Lower lobe of right lung (tissue), 2 donors: Measurements from ENCODE around the gene MYH7. TPM values are rescaled to one million over a fixed set of nuclear protein-coding genes. Genes with fewer than 3 reads are reported as not detected.
"Not testable (repeated sequence)": the region's sequence is repeated elsewhere in the genome, so short reads cannot be mapped to it uniquely, and the experiment has no call there.

Experiments
- ATAC-seq, 2 donors: fragments of 200-7000 bp; cut with Tn5 transposase; one replicate each; pipeline ENCODE4 v1.9.1; 2020 to 2022; ENCODE audit warnings: mild to moderate bottlenecking in 2 of 2, moderate library complexity in 2 of 2
- DNase-seq: peaks from one replicate; pipeline ENCODE4 v3.0.0-alpha.2; 2020
- H3K27ac ChIP-seq: fragments of 200-600 bp; one replicate; pipeline ENCODE4 v1.8.0; 2022
- H3K27me3 ChIP-seq: fragments of 200-600 bp; one replicate; pipeline ENCODE4 v1.8.0; 2022; ENCODE audit warnings: low read depth
- H3K36me3 ChIP-seq: fragments of 200-600 bp; one replicate; pipeline ENCODE4 v1.8.0; 2022; ENCODE audit warnings: mild to moderate bottlenecking
- H3K4me1 ChIP-seq: fragments of 200-600 bp; one replicate; pipeline ENCODE4 v1.8.0; 2022
- H3K4me3 ChIP-seq: fragments of 200-600 bp; one replicate; pipeline ENCODE4 v1.8.0; 2022; ENCODE audit warnings: mild to moderate bottlenecking
- H3K9me3 ChIP-seq: fragments of 200-600 bp; one replicate; pipeline ENCODE4 v1.8.0; 2022
- intact Hi-C: fragments of 100-400 bp; cut with DNase I; formaldehyde crosslinking; loops from one replicate; pipeline ENCODE4 v1.11.0; 2022
- total RNA-seq: library from RNA; stranded (reverse); fragmentation: NEBNext Ultra II Directional; extraction: Animal tissue kit (Norgen Biotek cat#: 25700); gene quantifications from one replicate; pipeline ENCODE4 v1.2.1, GENCODE V29; 2021
- TF ChIP-seq, protein P1 (sequence below): fragments of 200-600 bp; IDR thresholded peaks from one replicate; pipeline ENCODE4 v1.8.0; 2022; ENCODE audit warnings: antibody characterized with exemption, mild to moderate bottlenecking
- donor health status: DM: no; HTN: yes; CAD: no; lungs with severe emphysema.

Gene MYH7
- total RNA-seq, 1 donor from 2014 or later = 0.09 TPM

DNA sequence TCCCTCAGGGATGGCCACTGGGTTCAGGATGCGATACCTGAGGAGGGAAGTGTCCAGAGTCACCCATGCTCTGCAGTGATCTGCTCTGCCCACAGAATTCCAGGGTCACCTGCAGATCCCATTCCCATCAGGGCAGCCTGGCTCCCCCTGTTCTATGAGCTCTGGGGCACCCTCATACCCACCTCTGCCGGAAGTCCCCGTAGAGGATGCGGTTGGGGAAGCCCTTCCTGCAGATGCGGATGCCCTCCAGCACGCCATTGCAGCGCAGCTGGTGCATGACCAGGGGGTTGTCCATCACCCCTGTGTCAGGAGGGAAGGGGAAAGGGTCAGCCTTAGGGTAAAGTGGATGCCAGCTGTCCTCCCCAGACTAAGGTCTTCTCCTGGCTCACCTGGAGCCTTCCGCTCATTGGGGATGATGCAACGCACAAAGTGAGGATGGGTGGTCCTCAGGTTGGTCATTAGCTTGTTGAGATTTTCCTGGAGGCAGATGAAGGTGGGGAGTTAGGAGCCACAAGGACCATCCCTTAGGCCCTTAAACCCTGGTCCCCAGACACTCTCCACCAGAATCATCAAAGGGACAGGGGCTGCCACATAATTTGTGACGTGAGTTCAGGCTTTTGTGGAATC, 38.6 kb downstream of the MYH7 start:
- Histone ChIP-seq H3K27ac (no peak overlapping the region), H3K36me3 (no peaks in the 10 kb centered on the region), H3K9me3 (no peaks in the 10 kb centered on the region), H3K27me3 (no peaks in the 10 kb centered on the region), H3K4me3 (no peak overlapping the region), H3K4me1 (no peaks in the 10 kb centered on the region)
- intact Hi-C loops = no loop called here
- DNase-seq (no peak), ATAC-seq (no peak)
- TF ChIP-seq, protein P1, sequence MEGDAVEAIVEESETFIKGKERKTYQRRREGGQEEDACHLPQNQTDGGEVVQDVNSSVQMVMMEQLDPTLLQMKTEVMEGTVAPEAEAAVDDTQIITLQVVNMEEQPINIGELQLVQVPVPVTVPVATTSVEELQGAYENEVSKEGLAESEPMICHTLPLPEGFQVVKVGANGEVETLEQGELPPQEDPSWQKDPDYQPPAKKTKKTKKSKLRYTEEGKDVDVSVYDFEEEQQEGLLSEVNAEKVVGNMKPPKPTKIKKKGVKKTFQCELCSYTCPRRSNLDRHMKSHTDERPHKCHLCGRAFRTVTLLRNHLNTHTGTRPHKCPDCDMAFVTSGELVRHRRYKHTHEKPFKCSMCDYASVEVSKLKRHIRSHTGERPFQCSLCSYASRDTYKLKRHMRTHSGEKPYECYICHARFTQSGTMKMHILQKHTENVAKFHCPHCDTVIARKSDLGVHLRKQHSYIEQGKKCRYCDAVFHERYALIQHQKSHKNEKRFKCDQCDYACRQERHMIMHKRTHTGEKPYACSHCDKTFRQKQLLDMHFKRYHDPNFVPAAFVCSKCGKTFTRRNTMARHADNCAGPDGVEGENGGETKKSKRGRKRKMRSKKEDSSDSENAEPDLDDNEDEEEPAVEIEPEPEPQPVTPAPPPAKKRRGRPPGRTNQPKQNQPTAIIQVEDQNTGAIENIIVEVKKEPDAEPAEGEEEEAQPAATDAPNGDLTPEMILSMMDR = no peak

DNA sequence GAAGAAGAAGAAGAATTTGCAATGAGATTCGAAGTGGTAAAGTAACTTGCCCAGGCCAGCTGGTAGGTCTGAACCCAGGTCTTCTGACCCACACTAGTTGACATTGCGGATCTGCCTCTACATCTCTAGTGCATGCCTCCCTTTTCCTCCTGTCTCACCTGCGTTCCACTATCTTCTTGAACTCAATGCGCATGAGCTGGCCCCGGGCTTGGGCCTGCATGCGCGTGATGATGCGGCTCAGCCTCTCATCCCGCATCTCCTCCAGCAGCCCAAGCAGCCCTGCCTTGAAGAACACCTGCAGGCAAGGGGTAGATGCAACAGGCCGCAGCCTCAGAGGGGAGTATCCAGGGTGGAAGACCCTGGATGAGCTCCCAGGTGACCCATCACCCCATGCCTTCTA, 39.3 kb downstream of the MYH7 start:
- no peak overlapping the region for H3K27ac ChIP-seq
- no peak overlapping the region for H3K4me3 ChIP-seq
- DNase-seq (no peak), ATAC-seq (no peak)
- H3K36me3 ChIP-seq = no peaks in the 10 kb centered on the region
- H3K27me3 ChIP-seq = no peaks in the 10 kb centered on the region
- TF ChIP-seq, protein P1 = no peak
- intact Hi-C loops = no loop called here
- H3K9me3 ChIP-seq = no peaks in the 10 kb centered on the region
- H3K4me1 ChIP-seq = no peaks in the 10 kb centered on the region

DNA sequence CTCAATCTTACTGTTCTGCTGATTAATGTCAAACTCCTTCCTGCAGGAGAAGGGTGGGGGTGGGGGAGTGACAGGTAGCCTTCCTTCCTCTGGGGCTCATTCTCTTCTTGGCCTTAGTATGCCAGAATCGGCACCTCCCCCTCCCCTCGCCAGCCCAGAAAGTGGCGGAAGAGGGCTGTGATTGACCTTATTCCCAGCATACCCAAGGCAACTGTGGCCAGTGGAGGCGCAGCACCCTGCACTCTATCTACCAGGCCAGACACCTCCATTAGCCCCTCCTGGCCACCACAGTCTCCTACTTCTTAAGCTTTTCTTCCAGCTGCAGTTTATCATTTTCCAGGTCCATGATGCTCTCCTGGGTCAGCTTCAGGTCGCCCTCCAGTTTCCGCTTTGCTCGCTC, 42.8 kb downstream of the MYH7 start:
- TF ChIP-seq, protein P1 = no peak
- no peak for ATAC-seq
- DNase-seq = no peak
- H3K27ac ChIP-seq = no peak overlapping the region
- H3K36me3 ChIP-seq = no peaks in the 10 kb centered on the region
- H3K27me3 ChIP-seq = no peaks in the 10 kb centered on the region
- no peak overlapping the region for H3K4me3 ChIP-seq
- no peaks in the 10 kb centered on the region for H3K4me1 ChIP-seq
- intact Hi-C loops = no loop called here
- no peaks in the 10 kb centered on the region for H3K9me3 ChIP-seq

DNA sequence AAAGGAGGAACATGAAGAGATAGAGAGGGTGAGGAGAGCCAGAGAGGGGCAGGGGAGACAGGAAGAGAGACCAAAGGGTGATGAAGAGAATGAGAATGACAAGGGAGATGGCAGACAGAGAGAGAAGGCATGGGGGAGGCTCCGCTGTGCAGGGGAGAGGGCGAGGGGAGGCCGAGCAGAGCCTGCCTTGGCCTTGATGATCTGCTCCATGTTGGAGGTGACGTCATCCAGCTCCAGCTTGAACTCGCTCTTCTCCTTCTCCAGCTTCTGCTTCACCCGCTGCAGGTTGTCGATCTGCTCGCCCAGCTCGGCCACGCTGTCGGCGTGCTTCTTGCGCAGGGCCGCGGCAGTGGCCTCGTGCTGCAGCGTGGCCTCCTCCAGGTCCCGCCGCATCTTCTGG, 45.6 kb downstream of the MYH7 start:
- H3K27ac ChIP-seq, H3K27me3 ChIP-seq, H3K9me3 ChIP-seq, H3K4me3 ChIP-seq, ATAC-seq, intact Hi-C loops, DNase-seq, H3K4me1 ChIP-seq, H3K36me3 ChIP-seq: not testable (repeated sequence)

DNA sequence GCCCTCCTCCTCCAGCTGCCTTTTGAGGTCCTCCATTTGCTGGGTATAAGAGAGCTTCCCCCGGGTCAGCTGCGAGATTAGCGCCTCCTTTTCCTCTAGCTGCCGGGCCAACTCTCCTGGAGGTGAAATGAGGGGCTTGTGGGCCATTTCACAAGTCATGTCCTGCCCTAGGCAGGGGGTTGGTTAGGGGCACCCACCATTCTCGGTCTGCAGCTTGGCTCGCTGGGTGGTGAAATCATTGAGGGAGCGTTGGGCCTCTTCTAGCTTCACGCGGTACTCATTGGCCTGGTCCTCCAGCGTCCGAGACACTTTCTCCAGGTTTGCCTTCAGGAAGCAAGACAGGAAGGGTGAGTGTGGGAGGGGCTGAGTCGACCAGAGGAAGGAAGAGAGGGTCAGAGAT, 46.1 kb downstream of the MYH7 start:
- Histone ChIP-seq H3K27me3 (no peaks in the 10 kb centered on the region), H3K4me1 (no peaks in the 10 kb centered on the region), H3K9me3 (no peaks in the 10 kb centered on the region), H3K4me3 (no peak overlapping the region), H3K27ac (no peak overlapping the region), H3K36me3 (no peaks in the 10 kb centered on the region)
- TF ChIP-seq, protein P1 = no peak
- intact Hi-C loops = no loop called here
- ATAC-seq = no peak
- no peak for DNase-seq

DNA sequence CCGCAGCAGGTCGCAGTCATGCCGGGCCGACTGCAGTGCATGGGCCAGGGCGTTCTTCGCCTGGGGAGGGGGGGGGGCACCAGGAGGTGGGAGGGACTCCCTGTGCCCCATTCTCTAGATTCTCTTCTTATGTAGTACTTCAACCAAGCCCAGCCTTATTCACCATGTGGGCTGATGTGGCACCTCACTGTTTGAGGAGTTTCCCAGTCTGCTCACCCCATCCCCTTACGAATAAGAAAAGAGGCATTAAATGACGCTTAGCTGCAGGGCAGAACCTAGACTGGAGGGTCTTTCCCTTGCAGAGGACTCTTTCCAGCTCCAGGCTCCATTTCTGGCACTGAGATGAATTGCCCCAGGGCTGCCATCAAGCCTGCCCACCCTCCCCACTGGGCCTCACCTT, 46.5 kb downstream of the MYH7 start:
- Histone ChIP-seq H3K27me3 (no peaks in the 10 kb centered on the region), H3K27ac (no peak overlapping the region), H3K9me3 (no peaks in the 10 kb centered on the region), H3K36me3 (no peaks in the 10 kb centered on the region), H3K4me1 (no peaks in the 10 kb centered on the region), H3K4me3 (no peak overlapping the region)
- TF ChIP-seq, protein P1 = no peak
- DNase-seq = no peak
- no peak for ATAC-seq
- intact Hi-C loops = no loop called here
